Stomach (tissue), 4 donors: ENCODE measurements around the gene WTAP.
"Not testable (repeated sequence)": the region's sequence is repeated elsewhere in the genome, so short reads cannot be mapped to it uniquely, and the experiment has no call there.

Experiments used
- CTCF ChIP-seq, 7 experiments: fragments of 450-650 bp in 4 of 7; fragments of 200-600 bp in 3 of 7; sonication (generic) in 3 of 7; IDR thresholded peaks; one replicate each; pipeline ENCODE4 v1.5.1; 2016 to 2019; ENCODE audit warnings: antibody characterized with exemption in 7 of 7, control low read depth in 2 of 7, mild to moderate bottlenecking in 1 of 7
- POLR2A ChIP-seq, 4 donors: fragments of 450-650 bp; IDR thresholded peaks; one replicate each; pipeline ENCODE4 v1.6.1; 2016; ENCODE audit warnings: antibody characterized with exemption in 4 of 4, control low read depth in 2 of 4, mild to moderate bottlenecking in 1 of 4, moderate library complexity in 1 of 4
- POLR2AphosphoS5 ChIP-seq, 3 donors: sonication (generic); formaldehyde crosslinking; IDR thresholded peaks; one replicate each; pipeline ENCODE4 v1.6.1; 2016; ENCODE audit warnings: antibody characterized with exemption in 3 of 3

GRCh38 chr6:159710603-159711002 lies 16.7 kb upstream of the WTAP start:
- TF ChIP-seq POLR2A, CTCF, POLR2AphosphoS5 (IDR thresholded peaks at IDR 0.05): not testable (repeated sequence)
